ENCODE data around the gene TMEM8B. TPM values are rescaled to one million over a fixed set of nuclear protein-coding genes. Genes with fewer than 3 reads are reported as not detected.

Gene TMEM8B
- total RNA-seq, 1 donor from 2014 or later, result 0.79 TPM

DNA sequence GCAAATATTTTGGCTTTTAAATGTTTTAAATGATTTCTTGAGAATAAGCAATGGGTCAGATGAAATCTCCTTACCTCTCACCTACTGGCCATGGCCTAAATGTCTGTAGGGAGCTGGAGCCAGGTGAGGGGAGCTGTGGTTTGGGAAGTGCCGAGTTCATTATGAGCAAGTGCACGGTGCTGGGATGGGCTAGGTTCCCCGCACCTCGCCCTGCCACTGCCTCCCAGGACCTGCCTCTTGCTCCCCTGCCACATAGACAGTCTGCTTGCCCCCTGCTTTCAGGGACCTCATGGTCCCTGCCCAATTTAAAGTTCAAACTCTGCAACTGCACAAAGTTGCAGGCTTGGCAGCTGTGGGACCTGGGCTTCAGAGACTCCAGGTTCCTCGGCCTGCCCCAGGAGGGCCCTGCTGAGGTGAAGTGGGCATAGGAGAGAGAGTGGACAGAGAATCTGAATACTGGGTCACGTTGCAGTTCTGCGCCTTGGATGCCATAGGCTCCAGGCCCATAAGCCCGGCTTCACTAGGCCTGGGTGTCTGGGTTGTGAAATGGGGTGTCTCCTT is 35.7 kb downstream of the TMEM8B start:
- Histone ChIP-seq H3K36me3 (ENCODE audit: control insufficient read depth, insufficient read depth, low read length) (no peaks in the 10 kb centered on the region), H3K4me3 (ENCODE audit: low read depth, low read length) (no peak overlapping the region), H3K27me3 (ENCODE audit: control insufficient read depth, insufficient read depth, low read length) (peaks cover 12% of the 10 kb centered on the region)
- TF ChIP-seq, protein P1, sequence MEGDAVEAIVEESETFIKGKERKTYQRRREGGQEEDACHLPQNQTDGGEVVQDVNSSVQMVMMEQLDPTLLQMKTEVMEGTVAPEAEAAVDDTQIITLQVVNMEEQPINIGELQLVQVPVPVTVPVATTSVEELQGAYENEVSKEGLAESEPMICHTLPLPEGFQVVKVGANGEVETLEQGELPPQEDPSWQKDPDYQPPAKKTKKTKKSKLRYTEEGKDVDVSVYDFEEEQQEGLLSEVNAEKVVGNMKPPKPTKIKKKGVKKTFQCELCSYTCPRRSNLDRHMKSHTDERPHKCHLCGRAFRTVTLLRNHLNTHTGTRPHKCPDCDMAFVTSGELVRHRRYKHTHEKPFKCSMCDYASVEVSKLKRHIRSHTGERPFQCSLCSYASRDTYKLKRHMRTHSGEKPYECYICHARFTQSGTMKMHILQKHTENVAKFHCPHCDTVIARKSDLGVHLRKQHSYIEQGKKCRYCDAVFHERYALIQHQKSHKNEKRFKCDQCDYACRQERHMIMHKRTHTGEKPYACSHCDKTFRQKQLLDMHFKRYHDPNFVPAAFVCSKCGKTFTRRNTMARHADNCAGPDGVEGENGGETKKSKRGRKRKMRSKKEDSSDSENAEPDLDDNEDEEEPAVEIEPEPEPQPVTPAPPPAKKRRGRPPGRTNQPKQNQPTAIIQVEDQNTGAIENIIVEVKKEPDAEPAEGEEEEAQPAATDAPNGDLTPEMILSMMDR (IDR thresholded peaks at IDR 0.05; ENCODE audit: insufficient read depth, low read length, severe bottlenecking), result no peak
- no peak for DNase-seq (ENCODE audit: low read depth)
- no peak for FAIRE-seq

DNA sequence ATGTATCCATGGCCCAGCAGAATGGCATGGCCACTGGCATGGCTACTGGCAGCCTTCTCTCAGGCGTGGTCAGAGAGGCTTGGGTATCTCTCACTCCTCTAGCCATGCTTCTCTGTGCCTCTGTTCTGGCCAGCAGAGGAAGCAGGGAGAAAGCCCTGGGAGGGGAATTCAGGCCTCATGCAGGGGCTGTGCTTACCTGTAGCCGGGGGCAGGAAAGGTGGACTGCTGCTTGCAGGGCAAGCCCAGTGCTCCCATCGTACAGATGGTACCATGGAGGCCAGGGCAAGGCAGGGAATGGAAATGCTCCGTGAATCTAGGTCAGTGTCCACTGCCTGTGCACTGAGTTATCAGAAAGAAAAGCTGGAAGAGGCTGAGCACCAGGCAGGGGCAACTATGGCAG is 38.5 kb downstream of the TMEM8B start:
- Histone ChIP-seq H3K4me3 (ENCODE audit: low read depth, low read length) (no peak overlapping the region), H3K36me3 (ENCODE audit: control insufficient read depth, insufficient read depth, low read length) (no peaks in the 10 kb centered on the region), H3K27me3 (ENCODE audit: control insufficient read depth, insufficient read depth, low read length) (peaks cover 8% of the 10 kb centered on the region)
- TF ChIP-seq, protein P1 (IDR thresholded peaks at IDR 0.05; ENCODE audit: insufficient read depth, low read length, severe bottlenecking), result no peak
- DNase-seq (ENCODE audit: low read depth) (no peak), FAIRE-seq (no peak)

DNA sequence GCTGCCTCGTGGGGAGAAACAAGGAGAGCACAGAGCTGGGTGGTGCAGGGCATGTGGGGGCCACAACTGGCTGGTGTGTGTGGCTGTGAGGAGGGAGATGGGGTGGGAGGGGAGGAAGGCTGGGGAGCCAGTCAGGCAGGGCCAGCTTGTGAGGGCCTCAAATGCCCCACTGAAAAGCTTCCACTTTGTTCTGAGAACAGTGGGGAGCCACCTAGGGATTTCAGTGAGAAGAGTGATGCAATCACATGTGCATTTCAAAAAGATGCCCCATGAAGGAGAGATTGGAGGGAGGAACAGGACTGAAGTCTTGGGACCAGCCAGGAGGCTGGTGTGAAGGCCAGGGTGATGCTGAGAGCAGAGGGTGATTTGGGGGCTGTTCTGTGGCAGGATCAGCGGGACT is 39.9 kb downstream of the TMEM8B start:
- no peaks in the 10 kb centered on the region for H3K27me3 ChIP-seq (ENCODE audit: control insufficient read depth, insufficient read depth, low read length)
- no peaks in the 10 kb centered on the region for H3K36me3 ChIP-seq (ENCODE audit: control insufficient read depth, insufficient read depth, low read length)
- no peak for DNase-seq (ENCODE audit: low read depth)
- H3K4me3 ChIP-seq (ENCODE audit: low read depth, low read length), result no peak overlapping the region
- no peak for FAIRE-seq
- TF ChIP-seq, protein P1 (IDR thresholded peaks at IDR 0.05; ENCODE audit: insufficient read depth, low read length, severe bottlenecking), result no peak

DNA sequence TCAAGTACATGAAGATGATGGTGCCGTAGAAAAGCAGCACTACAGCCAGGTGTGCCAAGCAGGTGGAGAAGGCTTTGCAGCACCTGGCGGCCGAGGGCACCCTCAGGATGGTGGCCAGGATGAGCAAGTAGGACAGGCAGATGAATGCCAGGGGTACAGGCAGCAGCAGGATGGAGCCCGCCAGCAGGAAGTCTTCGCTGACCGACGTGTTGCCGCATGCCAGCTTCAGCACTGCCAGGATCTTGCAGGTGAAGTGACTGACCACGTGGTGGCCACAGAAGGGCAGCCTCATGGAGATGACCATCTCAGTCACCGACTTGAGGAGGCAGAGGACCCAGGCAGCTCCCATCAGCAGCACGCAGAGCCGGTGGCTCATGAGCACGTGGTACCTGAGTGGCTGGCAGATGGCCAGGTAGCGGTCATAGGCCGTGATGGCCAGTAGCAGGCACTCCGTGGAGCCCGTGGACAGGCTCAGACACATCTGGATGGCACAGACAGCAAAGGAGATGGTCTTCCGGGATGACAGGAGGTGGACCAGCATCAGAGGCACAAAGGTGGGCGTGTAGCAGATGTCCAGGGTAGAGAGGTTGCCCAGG is 40.7 kb downstream of the TMEM8B start:
- FAIRE-seq, result no peak
- Histone ChIP-seq H3K36me3 (ENCODE audit: control insufficient read depth, insufficient read depth, low read length) (no peaks in the 10 kb centered on the region), H3K27me3 (ENCODE audit: control insufficient read depth, insufficient read depth, low read length) (no peaks in the 10 kb centered on the region), H3K4me3 (ENCODE audit: low read depth, low read length) (no peak overlapping the region)
- peak; percentile 32 for DNase-seq (ENCODE audit: low read depth)
- TF ChIP-seq, protein P1 (IDR thresholded peaks at IDR 0.05; ENCODE audit: insufficient read depth, low read length, severe bottlenecking), result no peak

DNA sequence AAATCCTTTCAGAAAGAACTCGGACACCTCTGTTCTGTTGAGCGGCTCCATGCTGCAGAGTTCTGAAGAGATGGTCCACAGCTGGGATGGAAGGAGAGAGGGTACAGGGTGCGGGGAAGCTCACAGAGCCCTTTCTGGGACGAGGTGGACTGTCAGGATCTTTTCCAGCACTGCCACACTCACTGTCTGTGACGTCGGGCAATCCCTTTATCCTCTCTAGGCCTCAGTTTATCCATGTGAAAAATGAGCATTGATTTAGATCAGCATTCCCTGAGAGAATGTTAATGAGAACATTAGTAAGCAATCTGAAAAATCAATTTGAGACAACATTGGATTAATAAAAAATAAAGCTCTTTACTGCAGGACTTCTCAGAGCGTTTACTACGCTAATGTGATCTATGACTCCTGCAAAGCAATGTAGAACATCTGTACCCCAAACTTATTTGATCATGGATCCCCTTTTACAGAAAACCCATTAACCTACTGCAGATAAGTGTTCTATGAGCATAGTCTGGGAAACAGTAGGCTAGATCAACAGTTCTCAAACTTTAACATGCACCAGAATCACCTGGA is 41.4 kb downstream of the TMEM8B start, which contains the start of gene OR13J1:
TSS of gene OR13J1 (minus strand) at position 51 of the 573 bp plus-strand sequence. CDS start at position 51, 0 bp downstream.
- no peak for DNase-seq (ENCODE audit: low read depth)
- H3K36me3 ChIP-seq (ENCODE audit: control insufficient read depth, insufficient read depth, low read length), result no peaks in the 10 kb centered on the region
- TF ChIP-seq, protein P1 (IDR thresholded peaks at IDR 0.05; ENCODE audit: insufficient read depth, low read length, severe bottlenecking), result no peak
- no peak within 1 kb of the TSS for H3K4me3 ChIP-seq (ENCODE audit: low read depth, low read length)
- no peak for FAIRE-seq
- no peaks in the 10 kb centered on the region for H3K27me3 ChIP-seq (ENCODE audit: control insufficient read depth, insufficient read depth, low read length)
